Endothelial cell of umbilical vein (primary cell): ENCODE measurements around the gene SYNE1. TPM values are rescaled to one million over a fixed set of nuclear protein-coding genes. Genes with fewer than 3 reads are reported as not detected.
A peak's percentile ranks its signal among the peaks of the same experiment; 100 is the strongest.

Experiments
- BruUV-seq: library from RNA; stranded (reverse); fragments of 400-500 nt; replicated peaks from 2 replicates; lab custom pipeline; 2021; lab: Mats Ljungman, UMichigan
- CTCF ChIA-PET: fragments of 300-600, 350-600 bp; sonication (Branson Sonifier 250); formaldehyde crosslinking; loops from one replicate; lab custom pipeline; 2021; ENCODE audit warnings: antibody characterized with exemption, inconsistent platforms; lab: Charles Lee
- POLR2A ChIA-PET: fragments of 300-600, 350-600 bp; sonication (Branson Sonifier 250); formaldehyde crosslinking; loops from one replicate; lab custom pipeline; 2021; ENCODE audit warnings: antibody characterized with exemption, inconsistent platforms; lab: Charles Lee
- DNase-seq: peaks from one replicate; pipeline ENCODE4 v3.0.0-alpha.2; 2011; ENCODE audit warnings: low read depth, low spot score
- FAIRE-seq: peaks from 2 replicates; lab custom pipeline; 2011; peaks lifted over from hg19 to GRCh38; lab: Jason Lieb, UNC
- H2AFZ ChIP-seq: 2 replicates; pipeline ENCODE4 v1.6.0; 2012; ENCODE audit warnings: low read depth, low read length, control low read depth, inconsistent platforms
- H3K27ac ChIP-seq: 2 replicates; pipeline ENCODE4 v1.5.1; 2011; ENCODE audit warnings: low read depth, mild to moderate bottlenecking, control low read depth, low read length, moderate library complexity; ENCODE audit not compliant: insufficient read depth
- H3K27me3 ChIP-seq, 2 experiments: 2 replicates each; pipeline versions ENCODE4 v1.6.0 to v1.6.1; 2011; ENCODE audit warnings: low read length in 2 of 2, mixed read lengths in 1 of 2; ENCODE audit not compliant: control insufficient read depth in 2 of 2, insufficient read depth in 2 of 2
- H3K36me3 ChIP-seq, 2 experiments: 2 replicates in 1 of 2; 3 replicates in 1 of 2; pipeline ENCODE4 v1.5.1; 2011; ENCODE audit warnings: low read length in 2 of 2, mild to moderate bottlenecking in 1 of 2, moderate library complexity in 1 of 2; ENCODE audit not compliant: control insufficient read depth in 2 of 2, insufficient read depth in 2 of 2; ENCODE audit errors: extremely low read depth in 1 of 2
- H3K4me1 ChIP-seq: 3 replicates; pipeline ENCODE4 v1.5.1; 2011; ENCODE audit warnings: mild to moderate bottlenecking, low read length; ENCODE audit not compliant: control insufficient read depth, insufficient read depth; ENCODE audit errors: extremely low read depth
- H3K4me2 ChIP-seq: 2 replicates; pipeline ENCODE4 v1.6.1; 2011; ENCODE audit warnings: low read length, control low read depth, mixed read lengths; ENCODE audit not compliant: insufficient read depth
- H3K4me3 ChIP-seq, 3 experiments: fragments of 200-600 bp in 1 of 3; sonication (generic), shearing (Covaris generic) in 1 of 3; replicated peaks in 1 of 3; 2 replicates each; pipeline ENCODE4 v1.5.1; 2011 to 2016; ENCODE audit warnings: control low read depth in 3 of 3, low read length in 3 of 3, mild to moderate bottlenecking in 2 of 3, inconsistent platforms in 1 of 3, low read depth in 1 of 3, moderate library complexity in 1 of 3; ENCODE audit not compliant: insufficient read depth in 1 of 3
- H3K79me2 ChIP-seq: 2 replicates; pipeline ENCODE4 v1.6.0; 2012; ENCODE audit warnings: low read length, inconsistent platforms; ENCODE audit not compliant: control insufficient read depth, insufficient read depth
- H3K9ac ChIP-seq: replicated peaks from 2 replicates; pipeline ENCODE3; 2011; ENCODE audit warnings: low read length, control low read depth; ENCODE audit not compliant: insufficient read depth; ENCODE audit errors: extremely low read depth
- H3K9me1 ChIP-seq: replicated peaks from 3 replicates; pipeline ENCODE4 v1.6.0; 2011; ENCODE audit warnings: mild to moderate bottlenecking, low read length; ENCODE audit not compliant: control insufficient read depth, insufficient read depth; ENCODE audit errors: extremely low read depth
- H3K9me3 ChIP-seq: replicated peaks from 2 replicates; pipeline ENCODE4 v1.5.1; 2012; ENCODE audit warnings: low read length, inconsistent platforms; ENCODE audit not compliant: control insufficient read depth, insufficient read depth
- H4K20me1 ChIP-seq: replicated peaks from 2 replicates; pipeline ENCODE3; 2011; ENCODE audit warnings: mild to moderate bottlenecking, low read length; ENCODE audit not compliant: control insufficient read depth, insufficient read depth; ENCODE audit errors: extremely low read depth
- CTCF ChIP-seq, 2 donors: IDR thresholded peaks; 1 replicate in 1 of 2; 2 replicates in 1 of 2; pipeline ENCODE4 v1.5.1; 2011; ENCODE audit warnings: low read length in 2 of 2, mild to moderate bottlenecking in 2 of 2, moderate library complexity in 2 of 2, control low read depth in 1 of 2, inconsistent platforms in 1 of 2, low read depth in 1 of 2; ENCODE audit not compliant: insufficient read depth in 1 of 2; ENCODE audit errors: extremely low read depth in 1 of 2
- EZH2 ChIP-seq: IDR thresholded peaks from 2 replicates; pipeline ENCODE4 v1.6.1; 2012; ENCODE audit warnings: borderline replicate concordance, low read depth, mild to moderate bottlenecking, moderate library complexity, low read length, inconsistent platforms; ENCODE audit not compliant: severe bottlenecking
- GATA2 ChIP-seq: IDR thresholded peaks from 2 replicates; pipeline ENCODE4 v1.7.0; 2011; ENCODE audit warnings: low read depth, mild to moderate bottlenecking, moderate library complexity, mixed read lengths, low read length; ENCODE audit not compliant: insufficient read length, insufficient read depth
- JUN ChIP-seq: IDR thresholded peaks from 2 replicates; pipeline ENCODE4 v1.6.1; 2011; ENCODE audit warnings: borderline replicate concordance, low read depth; ENCODE audit not compliant: insufficient read length, insufficient read depth
- MAX ChIP-seq: IDR thresholded peaks from 2 replicates; pipeline ENCODE4 v1.6.1; 2011; ENCODE audit not compliant: insufficient read depth, insufficient read length
- MYC ChIP-seq: IDR thresholded peaks from one replicate; pipeline ENCODE4 v1.6.1; 2011; ENCODE audit warnings: mild to moderate bottlenecking, low read depth, low read length
- POLR2A ChIP-seq: IDR thresholded peaks from 2 replicates; pipeline ENCODE4 v1.6.1; 2012; ENCODE audit warnings: low read depth, mild to moderate bottlenecking, control low read depth, low read length
- POLR2AphosphoS5 ChIP-seq: IDR thresholded peaks from 2 replicates; pipeline ENCODE4 v1.6.1; 2012; ENCODE audit warnings: low read depth, mild to moderate bottlenecking, control low read depth, low read length, moderate library complexity; ENCODE audit not compliant: insufficient read depth
- dilution Hi-C: fragments of 300-500 bp; cut with MboI; formaldehyde crosslinking; loops from one replicate; pipeline ENCODE4 v1.15.0; 2019; ENCODE audit warnings: low sequenced_read_pairs; ENCODE audit not compliant: extremely low pct_ligation_motif_present
- intact Hi-C: fragments of 100-400 bp; cut with micrococcal nuclease; formaldehyde crosslinking; loops from one replicate; pipeline ENCODE4 v1.10.0; 2022
- polyA plus RNA-seq, 4 experiments: library from polyadenylated mRNA; depleted of rRNA in 3 of 4; stranded (reverse) in 3 of 4; unstranded in 1 of 4; fragments of >200 nt; gene quantifications; 2 replicates each; pipeline versions ENCODE4 v1.2.1 to v1.2.3, GENCODE V29; 2011 to 2012; ENCODE audit warnings: missing spikeins in 1 of 4
- total RNA-seq: library from RNA; stranded (reverse); gene quantifications from 2 replicates; pipeline ENCODE4 v1.2.3, GENCODE V29; 2021

Gene SYNE1
- total and polyA plus RNA-seq, 2 donors (not counting 3 experiments of a cell fraction or from before 2014, with no cell fraction given) = 26.5 to 52.3 TPM

GRCh38 chr6:152301765-152302568, 335.2 kb downstream of the SYNE1 start:
- no peaks in the 10 kb centered on the region for H3K9me3 ChIP-seq
- no peaks in the 10 kb centered on the region for H3K9me1 ChIP-seq
- TF ChIP-seq POLR2A (peak; percentile 86), CTCF (IDR thresholded peaks at IDR 0.05; ENCODE audit: extremely low read depth in 1 of 2, insufficient read depth in 1 of 2, low read depth in 1 of 2, low read length in 2 of 2) (peak; percentile 57 to 70), MAX (no peak), JUN (no peak), POLR2AphosphoS5 (peak; percentile 79), GATA2 (no peak), MYC (no peak), EZH2 (no peak)
- BruUV-seq = TSS peak; percentile 84
- peak overlapping the region; percentile 97 for H3K4me2 ChIP-seq
- no peaks in the 10 kb centered on the region for H3K36me3 ChIP-seq
- intact Hi-C loops = loop anchor here (1.0 to 10.0 kb wide), 9 partner anchors 14 to 703 kb away; partner anchors contain the start of gene MTRF1L
- peak overlapping the region; percentile 76 to 97 (median 93) for H3K4me3 ChIP-seq
- H3K4me1 ChIP-seq = peaks cover 22% of the 10 kb centered on the region
- DNase-seq (peak; percentile 93), FAIRE-seq (peak; percentile 84)
- dilution Hi-C loops = no loop called here
- peak overlapping the region; percentile 93 for H2AFZ ChIP-seq
- H3K79me2 ChIP-seq = no peaks in the 10 kb centered on the region
- no peaks in the 10 kb centered on the region for H4K20me1 ChIP-seq
- CTCF ChIA-PET = interaction anchor here (0.6 to 3.2 kb wide), 32 partner anchors 9 to 864 kb away, joined by 3 to 152 read pairs (median 5); no protein-coding TSS in a partner anchor
- no peaks in the 10 kb centered on the region for H3K27me3 ChIP-seq
- H3K27ac ChIP-seq = peak overlapping the region; percentile 84
- H3K9ac ChIP-seq = peak overlapping the region; percentile 96
- POLR2A ChIA-PET = interaction anchor here (0.6 to 1.8 kb wide), 4 partner anchors 14 to 337 kb away, joined by 3 to 5 read pairs (median 4); no protein-coding TSS in a partner anchor
